ENCODE measurements around the gene DNM1.

Gene DNM1

GRCh38 chr9:128293091-128293490 lies 89.9 kb downstream of the DNM1 start:
- no peak overlapping the region for H3K4me3 ChIP-seq (ENCODE audit: control insufficient read depth, low read depth, low read length)
- TF ChIP-seq CTCF (IDR thresholded peaks at IDR 0.05; ENCODE audit: control insufficient read depth, insufficient read depth, low read depth, low read length, missing control alignments), result no peak
- DNase-seq (ENCODE audit: low read depth), result no peak

DNA sequence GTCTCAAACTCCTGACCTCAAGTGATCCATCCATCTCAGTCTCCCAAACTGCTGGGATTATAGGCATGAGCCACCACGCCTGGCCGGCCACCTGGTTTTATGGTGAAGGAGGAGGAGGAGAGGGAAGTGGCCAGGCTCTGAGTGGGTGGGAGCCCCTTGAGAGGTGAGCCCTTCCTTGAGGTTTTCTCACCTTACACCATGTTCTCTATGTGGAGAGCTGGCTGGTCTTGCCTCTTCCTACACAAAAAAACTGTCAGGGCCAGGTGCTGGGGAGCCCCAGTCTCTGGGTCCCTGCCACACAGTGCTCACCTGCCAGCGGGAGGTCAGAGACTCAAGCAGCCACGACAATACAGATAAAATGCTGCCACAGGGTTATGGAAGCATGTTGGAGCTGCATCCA lies 91.0 kb downstream of the DNM1 start:
- H3K4me3 ChIP-seq (ENCODE audit: control insufficient read depth, low read depth, low read length), result no peak overlapping the region
- no peak for DNase-seq (ENCODE audit: low read depth)
- no peak for TF ChIP-seq CTCF (IDR thresholded peaks at IDR 0.05; ENCODE audit: control insufficient read depth, insufficient read depth, low read depth, low read length, missing control alignments)

DNA sequence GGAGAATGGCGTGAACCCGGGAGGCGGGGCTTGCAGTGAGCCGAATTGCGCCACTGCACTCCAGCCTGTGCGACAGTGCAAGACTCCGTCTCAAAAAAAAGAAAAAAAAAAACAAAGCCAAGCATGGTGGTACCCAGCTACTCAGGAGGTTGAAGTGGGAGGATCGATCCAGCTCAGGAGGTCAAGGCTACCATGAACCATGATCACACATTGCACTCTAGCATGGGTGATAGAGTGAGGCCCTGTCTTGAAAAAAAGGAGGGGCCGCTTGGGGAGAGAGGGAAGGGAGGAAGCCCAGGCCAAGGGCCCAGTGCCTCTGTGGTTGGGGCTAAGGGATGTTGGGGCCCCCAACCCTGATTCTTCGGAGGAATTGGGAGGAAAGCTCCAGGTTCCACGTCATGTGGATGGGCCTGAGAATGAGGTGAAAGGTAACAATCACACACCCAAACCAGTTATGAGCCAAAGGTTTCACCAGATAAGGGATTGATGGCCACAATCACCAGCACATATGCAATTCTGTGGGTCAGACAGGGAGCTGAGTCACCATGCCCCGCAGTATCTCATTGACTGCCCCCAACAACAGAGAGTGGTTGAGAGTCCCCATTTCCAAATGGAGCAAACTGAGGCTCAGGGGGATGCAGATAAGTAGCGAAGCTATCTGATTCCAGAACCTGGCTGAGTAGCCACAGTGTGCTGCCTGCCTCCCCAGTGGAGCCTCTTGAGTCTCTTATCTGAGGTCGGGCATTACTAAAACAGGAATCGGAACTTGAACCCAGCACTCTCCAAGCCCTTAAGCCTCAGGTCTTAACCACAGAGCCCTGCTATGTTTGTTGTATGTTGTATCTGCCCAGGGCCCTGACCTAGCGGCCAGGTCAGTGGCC lies 93.4 kb downstream of the DNM1 start:
- no peak overlapping the region for H3K4me3 ChIP-seq (ENCODE audit: control insufficient read depth, low read depth, low read length)
- TF ChIP-seq CTCF (IDR thresholded peaks at IDR 0.05; ENCODE audit: control insufficient read depth, insufficient read depth, low read depth, low read length, missing control alignments), result no peak
- no peak for DNase-seq (ENCODE audit: low read depth)

GRCh38 chr9:128297221-128297773 lies 94.1 kb downstream of the DNM1 start:
- no peak overlapping the region for H3K4me3 ChIP-seq (ENCODE audit: control insufficient read depth, low read depth, low read length)
- no peak for TF ChIP-seq CTCF (IDR thresholded peaks at IDR 0.05; ENCODE audit: control insufficient read depth, insufficient read depth, low read depth, low read length, missing control alignments)

DNA sequence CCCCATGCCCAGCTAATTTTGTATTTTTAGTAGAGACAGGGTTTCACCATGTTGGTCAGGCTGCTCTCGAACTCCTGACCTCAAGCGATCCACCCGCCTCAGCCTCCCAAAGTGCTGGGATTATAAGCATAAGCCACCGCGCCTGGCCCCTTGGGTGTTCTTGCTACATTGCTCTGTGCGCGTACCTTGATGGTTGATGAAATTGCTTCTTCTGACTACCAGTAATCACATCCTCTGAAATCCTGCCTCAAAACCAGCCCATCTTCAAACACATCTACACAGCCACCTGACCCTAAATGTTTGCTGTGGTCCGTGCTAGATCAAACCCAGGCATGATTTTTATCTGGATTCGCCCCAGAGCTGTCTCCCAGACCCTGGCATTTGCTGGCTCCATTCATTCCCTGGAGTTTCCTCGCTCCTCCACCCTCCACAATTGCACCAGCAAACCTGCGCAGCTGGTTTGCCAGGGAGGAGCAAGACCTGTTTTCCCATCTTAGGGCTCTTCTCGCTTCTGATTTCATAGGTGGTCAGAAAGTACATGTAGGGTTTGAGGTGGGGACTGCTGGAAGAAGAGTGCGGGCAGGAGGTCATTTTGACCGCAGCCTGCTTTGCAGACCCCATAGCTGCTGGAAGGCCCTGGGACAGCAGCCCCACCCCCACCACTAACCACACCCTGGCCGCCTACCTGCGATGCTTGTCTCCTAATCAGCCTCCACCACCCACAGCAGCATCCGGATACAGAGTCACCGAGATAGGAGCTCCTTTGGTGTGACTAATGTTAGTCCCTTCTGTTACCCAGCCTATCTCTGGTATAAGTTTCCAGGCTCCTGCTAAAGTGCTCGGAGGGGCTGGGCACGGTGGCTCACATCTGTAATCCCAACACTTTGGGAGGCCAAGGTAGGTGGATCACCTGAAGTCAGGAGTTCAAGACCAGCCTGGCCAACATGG lies 95.6 kb downstream of the DNM1 start:
- DNase-seq (ENCODE audit: low read depth), result no peak
- no peak for TF ChIP-seq CTCF (IDR thresholded peaks at IDR 0.05; ENCODE audit: control insufficient read depth, insufficient read depth, low read depth, low read length, missing control alignments)
- H3K4me3 ChIP-seq (ENCODE audit: control insufficient read depth, low read depth, low read length), result no peak overlapping the region

More at GRCh38 chr9:128297221-128297773, 94.1 kb downstream of the DNM1 start:
- DNase-seq (ENCODE audit: low read depth), result no peak
